Gastroesophageal sphincter (tissue), 4 donors: Measurements from ENCODE around the gene MOK. TPM values are rescaled to one million over a fixed set of nuclear protein-coding genes. Genes with fewer than 3 reads are reported as not detected.

Experiments
- ATAC-seq: fragments of 150-250 bp; one replicate; pipeline ENCODE4 v1.9.1; 2016; ENCODE audit warnings: mild to moderate bottlenecking, moderate library complexity
- H3K27ac ChIP-seq, 4 donors: fragments of 200-600 bp; sonication (generic) in 3 of 4; 1 replicate in 3 of 4; 2 replicates in 1 of 4; pipeline ENCODE4 v1.5.1; 2016 to 2019
- H3K27me3 ChIP-seq: fragments of 200-600 bp; sonication (generic); one replicate; pipeline ENCODE4 v1.5.1; 2019
- H3K36me3 ChIP-seq, 2 donors: fragments of 200-600 bp; sonication (generic); one replicate each; pipeline ENCODE4 v1.5.1; 2019; ENCODE audit warnings: control low read depth in 1 of 2
- H3K4me1 ChIP-seq, 3 donors: fragments of 200-600 bp; sonication (generic); 1 replicate in 2 of 3; 2 replicates in 1 of 3; pipeline ENCODE4 v1.5.1; 2016 to 2019; ENCODE audit warnings: control low read depth in 2 of 3
- H3K4me3 ChIP-seq, 2 donors: fragments of 200-600 bp; sonication (generic); one replicate each; pipeline ENCODE4 v1.5.1; 2019; ENCODE audit warnings: mild to moderate bottlenecking in 1 of 2, moderate library complexity in 1 of 2
- H3K9me3 ChIP-seq, 3 donors: fragments of 200-600 bp; sonication (generic); one replicate each; pipeline ENCODE4 v1.5.1; 2017 to 2019; ENCODE audit warnings: control low read depth in 2 of 3
- EP300 ChIP-seq: sonication (generic); formaldehyde crosslinking; IDR thresholded peaks from one replicate; pipeline ENCODE4 v1.6.1; 2017; ENCODE audit warnings: antibody characterized with exemption, mild to moderate bottlenecking
- POLR2A ChIP-seq, 2 donors: fragments of 450-650 bp; IDR thresholded peaks; one replicate each; pipeline ENCODE4 v1.6.1; 2017; ENCODE audit warnings: antibody characterized with exemption in 2 of 2, mild to moderate bottlenecking in 2 of 2, moderate library complexity in 1 of 2
- POLR2AphosphoS5 ChIP-seq: sonication (generic); formaldehyde crosslinking; IDR thresholded peaks from one replicate; pipeline ENCODE4 v1.6.1; 2017; ENCODE audit warnings: antibody characterized with exemption
- WGBS, 2 donors: methylation state at CpG; one replicate each; pipeline ENCODE4 v1.1.5; 2018; ENCODE audit warnings: low coverage in 1 of 2; 5-methylcytosine and 5-hydroxymethylcytosine counted together
- total RNA-seq, 4 donors: library from RNA; depleted of rRNA; stranded (reverse); fragments of >200 nt; gene quantifications; one replicate each; pipeline ENCODE4 v1.1.0, GENCODE V29; 2016
- TF ChIP-seq, protein P1 (sequence below), 4 experiments: fragments of 200-600 bp in 2 of 4; fragments of 450-650 bp in 2 of 4; sonication (generic) in 1 of 4; IDR thresholded peaks; one replicate each; pipeline ENCODE4 v1.5.1; 2017 to 2019; ENCODE audit warnings: antibody characterized with exemption in 4 of 4, mild to moderate bottlenecking in 2 of 4, moderate library complexity in 2 of 4

The MOK gene
- total RNA-seq, 4 donors from 2014 or later: 10.6 to 15.4 (median 10.7) TPM

DNA sequence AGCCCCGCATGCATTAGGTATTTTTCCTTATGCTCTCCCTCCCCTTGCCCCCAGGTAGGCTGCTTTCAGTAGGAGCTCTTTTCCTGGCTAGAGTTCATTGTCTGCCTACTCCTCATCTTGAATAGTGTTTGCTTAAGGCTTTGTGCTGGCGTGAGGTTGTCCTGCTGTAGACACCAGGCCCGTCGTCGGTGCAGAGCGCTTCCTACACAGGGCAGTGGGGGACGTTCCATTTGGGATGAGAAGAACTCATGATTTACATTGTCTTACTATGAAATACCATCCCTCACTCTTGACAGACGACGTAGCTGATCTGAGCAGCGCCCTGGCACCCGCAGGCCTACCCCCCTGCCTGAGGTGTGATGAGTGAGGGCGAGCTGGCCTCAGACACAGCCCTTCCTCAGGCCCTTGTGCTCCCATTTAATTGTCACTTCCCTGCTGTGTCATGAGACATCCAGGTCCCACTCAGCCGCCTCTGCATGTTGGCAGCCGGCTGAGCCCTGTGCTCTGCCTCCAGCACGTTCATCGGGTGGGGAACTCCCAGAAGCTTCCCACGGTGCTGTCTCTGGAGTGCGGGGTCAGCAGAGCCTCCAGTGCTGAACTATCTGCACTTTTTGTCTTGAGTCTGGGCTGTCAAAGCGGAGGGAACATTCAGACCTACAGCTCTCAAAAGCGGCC lies 89.3 kb downstream of the MOK start:
- peak overlapping the region in 1 of 2 donors; percentile 3 for H3K4me3 ChIP-seq
- 40 to 84% methylated on average over 1 to 15 of the region's 20 CpGs for WGBS, 2 donors
- peaks cover 0 to 51% of the 10 kb centered on the region in 2 donors for H3K36me3 ChIP-seq
- no peak for ATAC-seq
- TF ChIP-seq POLR2AphosphoS5 (no peak), EP300 (no peak), POLR2A (IDR thresholded peaks at IDR 0.05) (no peak)
- TF ChIP-seq, protein P1, sequence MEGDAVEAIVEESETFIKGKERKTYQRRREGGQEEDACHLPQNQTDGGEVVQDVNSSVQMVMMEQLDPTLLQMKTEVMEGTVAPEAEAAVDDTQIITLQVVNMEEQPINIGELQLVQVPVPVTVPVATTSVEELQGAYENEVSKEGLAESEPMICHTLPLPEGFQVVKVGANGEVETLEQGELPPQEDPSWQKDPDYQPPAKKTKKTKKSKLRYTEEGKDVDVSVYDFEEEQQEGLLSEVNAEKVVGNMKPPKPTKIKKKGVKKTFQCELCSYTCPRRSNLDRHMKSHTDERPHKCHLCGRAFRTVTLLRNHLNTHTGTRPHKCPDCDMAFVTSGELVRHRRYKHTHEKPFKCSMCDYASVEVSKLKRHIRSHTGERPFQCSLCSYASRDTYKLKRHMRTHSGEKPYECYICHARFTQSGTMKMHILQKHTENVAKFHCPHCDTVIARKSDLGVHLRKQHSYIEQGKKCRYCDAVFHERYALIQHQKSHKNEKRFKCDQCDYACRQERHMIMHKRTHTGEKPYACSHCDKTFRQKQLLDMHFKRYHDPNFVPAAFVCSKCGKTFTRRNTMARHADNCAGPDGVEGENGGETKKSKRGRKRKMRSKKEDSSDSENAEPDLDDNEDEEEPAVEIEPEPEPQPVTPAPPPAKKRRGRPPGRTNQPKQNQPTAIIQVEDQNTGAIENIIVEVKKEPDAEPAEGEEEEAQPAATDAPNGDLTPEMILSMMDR (IDR thresholded peaks at IDR 0.05): no peak
- no peaks in the 10 kb centered on the region for H3K9me3 ChIP-seq
- H3K4me1 ChIP-seq: peaks cover 0 to 35% (median 6%) of the 10 kb centered on the region in 3 donors
- no peaks in the 10 kb centered on the region for H3K27me3 ChIP-seq
- H3K27ac ChIP-seq: peak overlapping the region in 3 of 4 donors; percentile 13 to 51 (median 46)

GRCh38 chr14:102215071-102215470 lies 89.9 kb downstream of the MOK start:
- peak; percentile 78 for ATAC-seq
- peaks cover 0 to 53% of the 10 kb centered on the region in 2 donors for H3K36me3 ChIP-seq
- H3K27me3 ChIP-seq: no peaks in the 10 kb centered on the region
- peak; percentile 43 for TF ChIP-seq POLR2AphosphoS5
- no peak for TF ChIP-seq POLR2A (IDR thresholded peaks at IDR 0.05)
- H3K27ac ChIP-seq: peak overlapping the region in 3 of 4 donors; percentile 13 to 51 (median 46)
- H3K4me1 ChIP-seq: peaks cover 0 to 35% (median 6%) of the 10 kb centered on the region in 3 donors
- H3K9me3 ChIP-seq: no peaks in the 10 kb centered on the region
- H3K4me3 ChIP-seq: peak overlapping the region in 1 of 2 donors; percentile 3
- 23 to 28% methylated on average over 7 to 10 of the region's 12 CpGs for WGBS, 2 donors

GRCh38 chr14:102213984-102214658 lies 90.8 kb downstream of the MOK start:
- 82 to 85% methylated on average over 9 to 10 of the region's 25 CpGs for WGBS, 2 donors
- Histone ChIP-seq H3K36me3 (peaks cover 0 to 52% of the 10 kb centered on the region in 2 donors), H3K27ac (no peak overlapping the region), H3K4me1 (peaks cover 0 to 35% (median 6%) of the 10 kb centered on the region in 3 donors), H3K9me3 (no peaks in the 10 kb centered on the region), H3K27me3 (no peaks in the 10 kb centered on the region), H3K4me3 (no peak overlapping the region)
- TF ChIP-seq POLR2A (IDR thresholded peaks at IDR 0.05) (no peak), POLR2AphosphoS5 (no peak), EP300 (no peak)
- TF ChIP-seq, protein P1 (IDR thresholded peaks at IDR 0.05): no peak
- ATAC-seq: no peak

DNA sequence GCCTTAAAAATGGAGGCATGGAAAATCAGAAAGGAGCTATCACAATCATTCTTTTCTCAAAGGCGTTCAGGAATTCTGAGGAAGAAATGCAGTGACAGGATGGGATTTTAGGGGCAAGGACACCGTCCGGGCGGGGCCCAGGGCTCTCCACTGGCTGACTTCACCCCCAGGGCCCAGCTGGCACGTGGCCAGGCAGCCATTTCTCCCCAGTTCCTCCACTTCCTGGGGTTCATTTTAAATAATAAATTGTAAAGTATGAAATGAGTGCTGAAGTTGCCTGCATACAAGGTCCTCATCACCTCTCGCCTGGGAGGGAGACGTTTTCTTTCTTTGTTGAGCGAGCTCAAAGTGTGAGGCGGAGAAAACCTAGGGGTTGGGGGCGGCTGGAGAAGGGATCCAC lies 91.5 kb downstream of the MOK start:
- no peaks in the 10 kb centered on the region for H3K9me3 ChIP-seq
- no peak overlapping the region for H3K4me3 ChIP-seq
- no peaks in the 10 kb centered on the region for H3K27me3 ChIP-seq
- H3K36me3 ChIP-seq: peaks cover 0 to 52% of the 10 kb centered on the region in 2 donors
- peaks cover 0 to 31% (median 6%) of the 10 kb centered on the region in 3 donors for H3K4me1 ChIP-seq
- 81 to 83% methylated on average over 3 to 9 of the region's 10 CpGs for WGBS, 2 donors
- TF ChIP-seq POLR2AphosphoS5 (no peak), POLR2A (IDR thresholded peaks at IDR 0.05) (no peak), EP300 (no peak)
- TF ChIP-seq, protein P1 (IDR thresholded peaks at IDR 0.05): no peak
- H3K27ac ChIP-seq: no peak overlapping the region
- no peak for ATAC-seq

DNA sequence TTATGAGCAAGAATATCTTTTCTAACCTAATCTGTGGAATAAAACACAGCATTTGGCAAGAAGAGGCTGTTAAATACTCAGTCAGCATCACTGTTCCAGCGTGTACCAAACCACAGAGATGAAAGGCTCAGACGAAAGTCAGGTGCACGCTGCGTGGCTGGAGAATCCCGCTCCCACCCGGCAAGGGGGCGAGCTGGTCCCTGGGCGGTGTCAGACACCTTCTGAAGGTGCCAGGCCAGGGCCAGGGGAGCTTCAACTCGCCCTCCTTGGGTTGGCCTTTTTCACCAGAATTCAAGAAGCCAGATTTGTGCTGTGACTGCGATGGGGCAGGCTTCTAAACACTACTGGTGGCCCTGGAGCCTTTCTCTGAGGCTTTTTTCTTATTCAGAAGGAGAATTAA lies 92.1 kb downstream of the MOK start:
- no peak for ATAC-seq
- H3K36me3 ChIP-seq: peaks cover 0 to 57% of the 10 kb centered on the region in 2 donors
- no peaks in the 10 kb centered on the region for H3K27me3 ChIP-seq
- WGBS, 2 donors: 83 to 90% methylated on average over 1 to 6 of the region's 10 CpGs
- H3K27ac ChIP-seq: no peak overlapping the region
- TF ChIP-seq, protein P1 (IDR thresholded peaks at IDR 0.05): no peak
- TF ChIP-seq POLR2A (IDR thresholded peaks at IDR 0.05) (no peak), EP300 (no peak), POLR2AphosphoS5 (no peak)
- H3K4me1 ChIP-seq: peaks cover 0 to 25% (median 6%) of the 10 kb centered on the region in 3 donors
- H3K4me3 ChIP-seq: no peak overlapping the region
- H3K9me3 ChIP-seq: no peaks in the 10 kb centered on the region
